ENCODE data around the gene NOTCH4.
"Not testable (repeated sequence)": the region's sequence is repeated elsewhere in the genome, so short reads cannot be mapped to it uniquely, and the experiment has no call there.

NOTCH4 gene

DNA sequence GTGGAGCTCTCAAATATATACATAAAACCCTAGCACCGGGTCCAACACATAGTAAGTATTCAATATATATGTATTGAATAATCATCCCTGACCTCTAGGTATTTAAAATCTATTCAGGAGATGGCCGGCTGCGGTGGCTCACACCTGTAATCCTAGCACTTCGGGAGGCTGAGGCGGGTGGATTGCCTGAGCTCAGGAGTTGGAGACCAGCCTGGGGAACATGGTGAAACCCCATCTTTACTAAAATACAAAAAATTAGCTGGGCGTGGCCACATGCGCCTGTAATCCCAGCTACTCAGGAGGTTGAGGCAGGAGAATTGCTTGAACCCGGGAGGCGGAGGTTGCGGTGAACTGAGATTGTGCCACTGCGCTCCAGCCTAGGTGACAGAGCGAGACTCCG, 30.8 kb downstream of the NOTCH4 start:
- DNase-seq (ENCODE audit: low spot score) = not testable (repeated sequence)

DNA sequence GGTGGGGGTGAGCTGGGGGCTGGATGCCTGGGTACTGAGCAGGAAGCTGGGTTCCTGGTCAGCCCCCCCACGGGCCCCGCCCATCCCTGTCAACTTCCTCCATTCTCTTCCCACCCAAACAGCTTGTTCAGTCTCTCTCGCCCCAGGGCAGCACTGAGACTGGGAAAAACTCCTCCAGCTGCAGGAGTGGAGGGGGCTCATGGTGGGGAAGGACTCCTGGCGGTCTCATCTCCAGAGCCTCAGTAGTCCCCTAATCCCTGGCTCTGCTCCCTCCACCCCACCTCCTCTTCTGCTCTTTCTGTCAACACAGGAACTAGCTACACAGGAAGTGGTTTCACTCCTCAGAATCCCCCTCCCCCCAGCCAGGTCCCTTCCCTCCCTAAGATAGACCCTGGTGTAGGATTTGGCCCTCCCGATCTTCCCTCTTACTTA, 31.2 kb downstream of the NOTCH4 start, which contains the start of gene GPSM3:
TSS of gene GPSM3 (minus strand) at position 36 of the 432 bp plus-strand sequence. CDS start 130 bp downstream, outside the sequence.
- DNase-seq (ENCODE audit: low spot score) = no peak

DNA sequence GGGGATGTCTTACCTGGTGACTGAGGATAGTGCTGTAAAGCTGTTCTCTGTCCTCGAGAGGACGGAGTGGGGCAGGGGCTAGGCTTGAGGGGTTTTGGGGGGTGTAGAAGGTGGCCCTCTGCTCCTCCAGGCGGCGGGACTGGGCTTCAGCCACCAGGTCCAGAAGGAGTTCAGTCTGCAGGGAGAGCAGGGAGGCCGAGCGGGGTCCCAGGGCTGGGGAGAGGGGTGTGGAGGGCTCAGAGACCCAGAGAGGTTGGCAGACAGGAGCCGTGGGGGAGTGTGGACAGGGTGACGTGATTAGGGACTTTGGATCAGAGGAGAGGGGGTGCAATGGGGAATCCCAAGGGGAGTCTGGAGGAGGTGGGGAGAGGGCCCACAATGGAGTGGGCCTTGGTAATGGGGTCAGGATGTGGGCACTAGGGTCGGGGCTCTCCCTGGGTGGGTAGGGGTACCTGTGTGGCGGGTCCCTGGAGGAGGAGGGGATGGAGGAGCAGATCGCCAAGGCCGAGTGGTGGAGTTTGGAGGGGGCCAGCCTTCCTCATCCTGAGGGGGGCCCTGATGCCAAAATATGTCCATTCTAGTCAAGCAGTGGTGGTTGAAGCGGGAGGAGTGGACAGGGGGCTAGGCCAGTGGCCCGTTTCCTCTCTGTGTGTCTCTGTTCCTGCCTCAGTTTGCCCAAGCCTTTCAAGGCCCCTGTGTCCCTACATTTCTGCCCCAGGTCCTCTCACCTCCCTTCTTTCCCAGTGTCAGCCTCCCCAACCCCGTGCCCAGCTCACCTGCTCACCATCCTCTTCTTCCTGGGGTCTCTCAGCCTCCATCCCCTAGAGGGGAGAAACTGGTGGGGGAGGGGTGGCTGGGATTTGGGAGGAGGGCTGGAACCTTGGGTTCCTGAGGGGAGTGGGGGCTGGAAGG, 31.9 kb downstream of the NOTCH4 start:
- DNase-seq (ENCODE audit: low spot score) = no peak

DNA sequence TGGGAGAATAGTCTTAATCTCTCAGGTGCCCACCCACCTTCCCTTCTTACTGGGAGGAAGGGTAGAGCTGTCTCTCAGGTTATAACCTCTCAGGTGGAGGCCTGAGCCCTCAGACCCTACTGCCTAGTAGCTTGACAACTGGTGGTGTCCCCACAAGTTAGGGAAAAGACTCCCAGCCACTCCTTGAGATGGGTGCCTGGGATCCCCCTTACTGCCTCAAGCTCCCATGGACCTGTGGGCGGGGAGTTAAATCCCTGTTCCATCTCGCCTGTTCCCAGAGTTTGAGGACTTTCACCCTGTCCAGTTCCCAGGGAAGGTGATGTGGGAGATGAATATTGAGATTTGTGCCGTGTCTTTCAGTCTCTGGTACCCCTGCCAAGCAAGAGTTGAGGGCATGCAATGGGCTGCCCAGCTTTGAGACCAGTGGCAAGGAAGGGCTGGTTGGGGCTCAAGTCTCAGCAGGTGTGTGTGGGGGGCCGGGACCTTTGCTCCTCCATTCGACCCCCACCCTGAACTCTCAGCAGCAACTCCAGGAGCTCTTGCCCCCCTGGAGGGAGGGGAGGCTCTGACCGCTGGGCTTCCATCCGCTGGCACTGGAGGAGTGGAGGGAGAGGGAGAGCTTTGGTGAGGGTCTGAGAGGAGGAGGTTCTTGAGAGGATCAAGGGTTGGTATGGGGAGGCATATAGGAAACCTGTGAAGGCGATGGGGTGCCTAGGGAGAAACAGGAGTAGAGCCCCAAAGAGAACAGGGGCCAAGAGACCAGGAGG, 32.8 kb downstream of the NOTCH4 start:
- DNase-seq (ENCODE audit: low spot score) = no peak

DNA sequence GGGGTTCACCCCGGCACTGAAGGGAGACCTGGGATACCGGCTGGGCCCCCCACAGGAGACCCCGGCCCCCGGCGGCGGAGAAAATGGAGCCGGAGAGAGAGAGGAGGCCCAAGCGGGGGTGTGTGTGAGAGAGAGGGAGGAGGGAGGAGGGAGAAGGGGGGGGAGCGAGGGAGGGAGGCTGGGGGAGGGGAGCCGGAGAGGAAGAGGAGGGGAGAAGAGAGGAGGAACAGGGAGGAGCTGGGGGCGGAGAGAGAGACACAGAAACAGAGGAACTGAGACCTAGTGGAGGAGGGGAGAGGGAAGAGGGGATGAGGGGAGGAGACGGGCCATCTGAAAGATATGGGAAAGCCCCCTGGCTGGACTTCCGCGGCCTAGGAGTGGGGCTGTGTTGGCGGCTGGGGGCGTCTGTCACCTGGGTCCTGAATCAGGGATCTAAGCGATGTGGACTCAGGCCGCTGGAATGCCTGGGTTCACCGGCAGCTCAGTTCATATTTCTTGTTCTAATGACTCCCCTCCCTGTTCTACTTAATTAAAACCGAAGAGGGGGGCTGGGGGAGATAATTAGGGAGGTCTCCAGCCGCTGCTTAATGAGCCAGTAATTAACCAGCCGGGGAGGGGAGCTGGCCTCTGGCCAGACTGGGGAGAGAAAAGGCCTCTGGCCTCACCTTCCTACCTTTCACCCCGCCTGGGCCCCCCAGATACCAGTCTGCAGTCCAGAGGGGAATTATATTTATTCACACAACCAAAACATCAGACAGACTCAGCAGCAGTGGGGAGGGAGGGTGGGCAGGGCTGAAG, 33.6 kb downstream of the NOTCH4 start, which contains the start of gene PBX2:
TSS of gene PBX2 (minus strand) at position 149 of the 798 bp plus-strand sequence. CDS start 287 bp downstream, outside the sequence.
- peak; percentile 83 for DNase-seq (ENCODE audit: low spot score)

DNA sequence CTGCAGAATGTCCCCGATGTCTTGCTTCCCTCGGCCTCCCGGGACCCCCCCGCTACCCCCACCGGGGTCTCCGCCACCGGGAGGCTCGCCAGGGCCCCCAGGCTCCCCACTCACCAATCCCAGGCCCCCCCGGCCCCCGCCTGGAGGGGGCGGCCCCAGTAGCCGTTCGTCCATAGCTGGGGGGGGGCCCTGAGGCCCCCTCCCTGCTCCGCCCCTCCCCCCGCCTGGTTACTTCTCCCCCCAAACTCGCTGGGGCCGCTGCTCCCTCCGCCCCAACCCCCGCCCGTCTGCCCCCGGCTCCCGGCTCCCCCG, 34.2 kb downstream of the NOTCH4 start:
- no peak for DNase-seq (ENCODE audit: low spot score)

DNA sequence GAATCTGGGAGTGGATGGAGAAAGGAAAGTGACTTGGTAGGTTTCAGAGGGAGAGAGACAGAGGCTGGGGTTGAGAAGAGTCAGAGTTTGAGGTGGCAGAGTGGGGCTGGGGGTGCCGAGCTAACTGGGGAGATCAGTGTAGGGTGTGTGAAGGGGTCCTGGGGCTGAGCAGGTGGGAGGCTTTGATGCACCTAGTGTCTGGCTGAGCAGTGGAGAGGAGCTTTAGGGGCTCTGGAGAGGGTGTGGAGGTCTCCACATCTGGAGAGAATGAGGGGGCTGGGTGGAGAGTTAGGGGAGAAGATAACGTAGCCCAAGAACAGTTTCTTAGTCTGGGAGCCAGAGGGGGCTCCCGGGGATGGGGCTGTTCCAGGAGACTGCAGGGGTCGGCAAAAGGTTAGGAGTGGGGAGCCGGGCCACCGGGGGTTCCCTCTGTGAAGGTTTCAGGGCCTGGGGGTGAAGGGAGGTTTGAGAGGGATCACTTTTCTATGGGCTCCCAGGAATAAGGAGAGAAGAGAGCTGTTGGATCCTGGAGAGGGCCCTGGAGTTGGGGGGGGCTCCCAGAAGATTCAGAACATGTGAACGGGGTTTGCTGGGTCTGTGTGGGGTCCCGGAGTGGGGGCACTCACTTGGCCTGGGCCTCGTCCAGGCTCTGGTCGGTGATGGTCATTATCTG, 34.7 kb downstream of the NOTCH4 start:
- no peak for DNase-seq (ENCODE audit: low spot score)

DNA sequence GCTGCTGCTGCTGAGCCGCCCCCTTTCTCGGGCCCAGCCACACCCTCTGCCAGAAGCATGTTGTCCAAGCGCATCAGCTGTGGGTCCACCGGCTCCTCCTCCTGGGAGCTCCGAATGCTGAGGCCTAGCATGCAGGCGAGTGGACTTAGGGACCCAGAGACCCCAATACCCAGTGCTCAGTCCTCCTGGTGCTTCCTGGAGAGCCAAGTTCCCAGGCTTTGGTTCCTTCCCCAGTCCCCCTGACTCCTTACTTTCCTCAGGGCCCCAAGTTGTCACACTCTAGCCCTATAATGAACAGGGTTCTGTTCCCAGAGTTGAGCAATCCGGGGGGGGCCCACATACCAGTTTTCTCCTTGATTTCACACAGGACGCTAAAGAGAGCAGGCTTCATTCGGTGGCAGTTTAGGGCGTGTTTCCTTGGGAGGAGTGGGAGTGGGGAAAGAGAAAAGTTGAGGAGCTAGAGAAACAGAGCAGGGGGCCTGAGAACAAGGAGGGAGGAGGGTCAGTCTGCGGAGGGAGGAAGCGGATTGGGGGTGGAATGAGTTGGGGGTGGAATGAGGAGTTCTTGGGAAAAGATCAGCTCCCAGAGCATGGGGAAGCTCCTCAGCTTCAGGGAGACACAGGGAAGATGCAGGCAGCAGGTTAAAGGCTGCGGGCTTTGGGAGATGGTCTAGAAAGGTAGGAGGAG, 35.3 kb downstream of the NOTCH4 start:
- no peak for DNase-seq (ENCODE audit: low spot score)

DNA sequence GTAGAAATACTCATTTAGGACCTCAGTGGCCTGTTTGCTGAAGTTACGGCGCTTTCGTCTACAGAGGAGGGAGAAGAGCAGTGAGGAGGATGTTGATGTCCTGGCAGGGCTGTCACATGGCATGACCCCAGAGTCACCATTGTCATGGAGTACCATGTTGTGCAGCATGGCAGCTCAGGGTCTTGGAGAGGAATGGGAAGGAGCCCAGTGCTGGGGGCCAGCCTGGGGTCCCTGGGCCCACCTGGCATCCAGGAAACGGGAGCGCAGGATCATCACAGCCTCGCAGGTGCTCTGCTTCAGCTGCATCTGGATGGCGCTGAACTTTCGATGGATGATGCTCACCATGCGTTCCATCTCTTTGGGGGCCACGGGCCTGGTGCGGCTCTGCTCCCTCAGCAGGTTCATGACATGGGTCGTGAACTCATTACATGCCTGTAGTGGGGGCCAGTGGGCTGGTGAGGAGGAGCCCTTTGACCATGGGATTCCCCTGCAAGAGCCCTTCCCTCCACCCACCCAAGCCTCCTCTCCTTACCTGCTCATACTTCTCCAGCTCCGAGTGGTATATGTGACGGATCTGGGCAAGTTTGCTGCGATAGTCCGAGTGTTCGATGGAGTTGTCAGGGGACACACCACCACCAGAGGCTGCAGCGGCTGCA, 36.0 kb downstream of the NOTCH4 start:
- not testable (repeated sequence) for DNase-seq (ENCODE audit: low spot score)

DNA sequence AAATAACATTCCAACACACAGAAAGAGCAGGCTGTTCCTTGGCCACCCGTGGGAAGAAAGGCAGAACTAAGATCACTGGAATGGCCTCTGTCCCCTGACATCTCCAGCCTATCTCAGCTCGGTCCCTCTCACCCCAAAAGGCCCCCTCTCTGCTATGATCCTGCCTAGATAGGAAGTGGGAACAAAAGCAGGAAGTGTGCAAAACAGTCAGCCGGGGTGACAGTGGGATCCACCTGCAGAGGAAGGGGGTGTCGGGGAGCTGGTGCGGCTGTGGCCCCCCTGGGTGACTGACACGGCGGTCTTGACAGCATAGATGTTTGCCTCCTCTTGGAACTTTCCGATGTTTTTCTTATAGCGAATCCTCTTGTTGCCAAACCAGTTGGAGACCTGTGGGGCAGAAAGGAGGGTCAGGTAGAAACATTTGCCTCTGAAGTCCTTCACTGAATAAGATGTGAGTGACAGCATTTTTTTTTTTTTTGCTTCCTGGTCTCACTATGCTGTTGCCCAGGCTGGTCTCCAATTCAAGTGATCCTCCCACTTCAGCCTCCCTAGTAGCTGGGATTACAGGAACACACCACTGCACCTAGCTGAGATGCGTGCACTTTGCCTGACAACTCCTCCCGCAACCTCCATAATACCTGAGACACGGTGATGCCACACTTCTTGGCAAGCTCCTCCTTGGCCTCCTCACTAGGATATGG, 36.7 kb downstream of the NOTCH4 start:
- DNase-seq (ENCODE audit: low spot score) = no peak

DNA sequence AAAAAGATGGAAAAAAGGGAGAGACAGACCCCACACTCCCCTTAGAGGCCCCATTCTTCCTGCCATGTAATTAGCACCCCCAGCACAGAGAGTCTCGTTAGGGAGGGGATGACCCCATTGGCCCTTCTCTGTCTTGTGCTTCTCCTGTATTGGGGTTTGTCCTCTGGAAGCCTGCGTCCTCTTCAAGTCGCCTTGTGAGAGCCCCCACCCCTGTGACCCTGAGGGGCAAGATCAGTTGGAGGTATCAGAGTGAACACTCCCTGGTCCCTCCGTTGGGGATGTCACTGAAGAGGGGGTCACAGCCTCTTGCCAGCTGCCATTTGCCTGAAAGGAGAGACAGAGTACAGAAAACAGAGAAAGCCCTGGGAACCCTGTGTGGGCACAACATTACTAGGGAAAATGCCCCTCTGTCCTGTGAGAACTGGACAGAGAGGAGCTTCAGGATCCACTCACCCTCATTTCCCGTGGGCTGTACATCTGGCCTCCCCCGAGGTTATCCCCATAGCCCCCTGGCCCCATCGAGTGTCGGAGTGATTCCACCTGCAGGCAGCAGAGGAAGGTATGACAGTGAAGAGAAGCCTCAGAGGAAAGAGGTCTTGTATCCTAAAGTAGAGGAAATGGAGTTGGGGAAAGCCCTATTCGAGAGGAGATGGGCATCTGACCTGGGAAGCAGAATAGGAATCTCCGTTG, 37.6 kb downstream of the NOTCH4 start:
- not testable (repeated sequence) for DNase-seq (ENCODE audit: low spot score)

DNA sequence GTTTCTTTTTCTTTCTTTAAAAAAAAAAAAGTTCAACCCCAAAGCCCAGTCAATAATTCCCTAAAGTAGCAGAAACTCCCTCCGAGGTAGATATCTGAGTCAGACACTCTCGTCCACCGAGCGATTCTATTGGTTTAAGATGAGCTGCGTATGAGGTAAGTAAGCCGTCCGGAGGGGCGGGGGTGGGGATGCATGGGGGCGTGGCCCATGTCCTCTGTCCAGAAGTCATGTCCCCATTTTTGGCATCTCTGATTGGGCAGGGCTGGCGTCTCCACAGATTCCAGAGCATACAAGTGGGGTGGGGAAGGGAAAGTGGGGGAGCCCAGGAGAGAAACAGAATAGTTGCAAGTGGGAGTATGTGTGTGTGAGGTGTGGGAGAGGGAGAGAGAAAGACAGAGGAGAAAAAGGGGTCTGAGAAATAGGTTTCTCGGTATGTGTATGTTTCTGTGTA, 38.2 kb downstream of the NOTCH4 start:
- DNase-seq (ENCODE audit: low spot score) = peak; percentile 93

DNA sequence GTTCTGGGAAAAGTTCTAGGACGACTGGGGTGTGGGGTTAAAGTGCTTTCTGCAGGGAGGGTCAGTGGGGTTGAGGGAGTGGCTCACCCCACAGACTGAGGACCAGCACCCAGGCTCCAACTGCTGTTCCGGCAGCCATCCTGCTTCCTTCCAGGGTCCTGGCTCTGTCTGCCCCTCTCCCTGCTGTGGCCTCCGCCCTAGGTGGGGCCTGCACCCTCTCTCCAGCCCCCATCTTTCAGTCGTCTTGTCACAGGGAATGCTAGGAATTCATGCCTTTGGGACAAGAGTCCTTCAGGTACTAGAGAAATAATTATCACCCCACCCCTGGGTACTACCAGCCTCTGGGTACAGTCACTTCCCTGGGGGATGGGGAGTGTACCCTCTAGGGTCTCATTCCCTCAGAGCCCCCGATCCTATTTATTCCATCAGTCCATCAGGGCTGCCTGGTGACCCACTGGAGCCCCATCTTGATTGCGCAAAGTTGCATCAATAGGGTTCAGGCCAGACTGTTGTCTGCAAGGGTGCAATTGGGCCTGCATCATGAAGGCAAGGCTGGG, 39.7 kb downstream of the NOTCH4 start, which contains the start of gene AGER:
TSS of gene AGER (minus strand) at position 170 of the 557 bp plus-strand sequence. CDS start at position 139, 31 bp downstream.
- DNase-seq (ENCODE audit: low spot score) = no peak

DNA sequence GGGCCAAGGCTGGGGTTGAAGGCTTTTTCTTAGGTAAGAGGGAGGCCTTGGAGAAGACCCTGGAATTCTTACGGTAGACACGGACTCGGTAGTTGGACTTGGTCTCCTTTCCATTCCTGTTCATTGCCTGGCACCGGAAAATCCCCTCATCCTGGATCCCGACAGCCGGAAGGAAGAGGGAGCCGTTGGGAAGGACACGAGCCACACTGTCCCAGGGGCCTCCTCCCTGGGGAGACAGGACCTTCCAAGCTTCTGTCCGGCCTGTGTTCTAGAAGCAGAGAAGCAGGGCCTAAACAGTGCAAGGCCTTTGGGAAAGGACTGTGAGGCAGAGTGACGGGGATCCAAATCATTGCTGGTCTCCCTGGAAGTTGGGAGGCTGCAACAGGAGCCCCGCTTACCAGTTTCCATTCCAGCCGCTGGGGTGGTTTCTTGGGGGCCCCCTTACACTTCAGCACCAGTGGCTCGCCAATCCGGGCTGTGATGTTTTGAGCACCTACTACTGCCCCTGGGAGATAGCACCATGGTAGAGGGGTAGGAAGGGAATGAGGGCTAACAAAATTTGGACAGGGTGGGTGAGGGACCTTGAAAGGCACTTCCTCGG, 40.3 kb downstream of the NOTCH4 start:
- DNase-seq (ENCODE audit: low spot score) = no peak

DNA sequence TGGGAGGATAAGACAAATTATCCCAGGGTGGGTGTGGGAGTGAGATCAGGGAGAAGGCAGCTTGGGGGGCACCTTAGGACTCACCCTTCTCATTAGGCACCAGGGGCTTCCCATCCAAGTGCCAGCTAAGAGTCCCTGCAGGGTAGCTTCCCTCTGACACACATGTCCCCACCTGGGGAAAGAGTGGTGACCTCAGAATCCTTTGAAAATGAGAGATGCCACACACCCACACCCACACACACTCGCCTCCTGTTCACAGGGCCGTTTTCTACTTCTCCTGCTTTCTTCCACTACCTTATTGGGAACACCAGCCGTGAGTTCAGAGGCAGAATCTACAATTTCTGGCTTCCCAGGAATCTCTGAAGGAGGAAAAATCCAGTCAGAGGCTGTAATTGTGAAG, 40.8 kb downstream of the NOTCH4 start:
- no peak for DNase-seq (ENCODE audit: low spot score)

DNA sequence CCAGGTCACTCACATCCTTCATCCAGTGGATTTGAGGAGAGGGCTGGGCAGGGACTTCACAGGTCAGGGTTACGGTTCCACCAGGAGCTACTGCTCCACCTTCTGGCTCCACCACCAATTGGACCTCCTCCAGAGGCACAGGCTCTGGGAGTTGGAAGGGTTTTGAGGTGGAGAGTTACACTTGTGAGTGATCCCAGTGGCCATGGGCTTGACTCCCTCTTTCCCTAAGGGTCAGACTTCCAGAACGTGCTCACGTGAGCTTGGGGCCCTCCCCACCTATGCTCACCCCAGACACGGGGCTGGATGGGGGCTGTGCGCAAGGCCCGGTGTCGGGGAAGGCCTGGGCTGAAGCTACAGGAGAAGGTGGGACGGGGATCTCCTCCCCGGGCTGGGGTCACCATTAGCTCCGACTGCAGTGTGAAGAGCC, 41.3 kb downstream of the NOTCH4 start:
- no peak for DNase-seq (ENCODE audit: low spot score)

DNA sequence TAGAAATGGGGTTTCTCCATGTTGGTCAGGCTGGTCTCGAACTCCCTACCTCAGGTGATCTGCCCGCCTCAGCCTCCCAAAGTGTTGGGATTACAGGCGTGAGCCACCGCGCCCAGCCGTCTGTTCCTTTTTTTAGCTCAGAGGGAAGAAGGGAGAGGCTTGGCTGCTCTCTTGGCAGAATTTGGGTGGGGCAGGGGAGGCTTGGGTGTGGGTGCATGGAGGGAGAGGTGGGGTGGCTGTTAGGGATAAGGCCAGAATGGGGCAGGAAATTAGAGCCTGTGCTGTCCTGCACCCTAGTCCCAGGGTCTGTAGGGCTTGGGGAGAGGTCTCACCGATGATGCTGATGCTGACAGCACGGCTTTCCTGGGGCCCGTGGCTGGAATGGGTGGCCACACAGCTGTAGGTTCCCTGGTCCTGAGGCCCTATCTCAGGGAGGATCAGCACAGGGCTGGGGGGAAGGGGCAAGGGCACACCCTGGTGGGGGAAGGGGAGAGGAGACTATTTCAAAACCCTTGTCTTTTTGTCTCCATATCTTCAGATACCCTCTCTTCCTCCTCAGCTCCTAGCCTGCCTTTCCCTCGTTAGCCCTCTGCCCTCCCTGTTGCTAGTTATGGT, 41.8 kb downstream of the NOTCH4 start:
- DNase-seq (ENCODE audit: low spot score) = no peak
